NT2/D1 (cell line): ENCODE measurements around the gene CAB39L.

Source experiments
- DNase-seq: peaks from one replicate; pipeline ENCODE4 v3.0.0-alpha.2; 2011; ENCODE audit warnings: low read depth, low spot score
- H3K27me3 ChIP-seq: 2 replicates; pipeline ENCODE4 v1.6.0; 2011; ENCODE audit warnings: mild to moderate bottlenecking; ENCODE audit not compliant: insufficient read length, insufficient read depth
- H3K36me3 ChIP-seq: 2 replicates; pipeline ENCODE4 v1.6.1; 2011; ENCODE audit warnings: mild to moderate bottlenecking, low read length, mixed read lengths; ENCODE audit not compliant: insufficient read depth, insufficient read length
- H3K4me1 ChIP-seq: 2 replicates; pipeline ENCODE4 v1.5.1; 2011; ENCODE audit not compliant: insufficient read depth, insufficient read length
- H3K4me3 ChIP-seq: 2 replicates; pipeline ENCODE4 v1.5.1; 2011; ENCODE audit warnings: low read depth; ENCODE audit not compliant: insufficient read length
- H3K9ac ChIP-seq: 2 replicates; pipeline ENCODE4 v1.6.0; 2011; ENCODE audit warnings: low read depth; ENCODE audit not compliant: insufficient read length
- H3K9me3 ChIP-seq: 2 replicates; pipeline ENCODE4 v1.5.1; 2011; ENCODE audit warnings: mild to moderate bottlenecking, low read length; ENCODE audit not compliant: insufficient read depth
- SUZ12 ChIP-seq: IDR thresholded peaks from 2 replicates; pipeline ENCODE4 v1.6.1; 2011; ENCODE audit not compliant: insufficient read length, insufficient read depth; ENCODE audit errors: extremely low read depth
- YY1 ChIP-seq: IDR thresholded peaks from 2 replicates; pipeline ENCODE4 v1.6.1; 2011; ENCODE audit not compliant: insufficient read length, insufficient read depth
- ZNF274 ChIP-seq: IDR thresholded peaks from 2 replicates; pipeline ENCODE4 v1.6.1; 2011; ENCODE audit warnings: mild to moderate bottlenecking, low read depth, low read length

The CAB39L gene

GRCh38 chr13:49409008-49409407 lies 34.9 kb downstream of the CAB39L start:
- Histone ChIP-seq H3K4me3 (no peak overlapping the region), H3K4me1 (no peaks in the 10 kb centered on the region), H3K9me3 (no peaks in the 10 kb centered on the region), H3K27me3 (no peaks in the 10 kb centered on the region), H3K36me3 (no peaks in the 10 kb centered on the region), H3K9ac (no peak overlapping the region)
- TF ChIP-seq ZNF274 (no peak), YY1 (no peak), SUZ12 (no peak)
- no peak for DNase-seq

GRCh38 chr13:49407936-49408335 lies 35.9 kb downstream of the CAB39L start:
- H3K4me3 ChIP-seq: no peak overlapping the region

GRCh38 chr13:49407068-49407467 lies 36.8 kb downstream of the CAB39L start:
- Histone ChIP-seq H3K27me3 (no peaks in the 10 kb centered on the region), H3K9me3 (no peaks in the 10 kb centered on the region), H3K4me1 (no peaks in the 10 kb centered on the region), H3K4me3 (no peak overlapping the region), H3K9ac (no peak overlapping the region), H3K36me3 (no peaks in the 10 kb centered on the region)
- TF ChIP-seq YY1: no peak
- TF ChIP-seq ZNF274: no peak
- no peak for TF ChIP-seq SUZ12
- DNase-seq: no peak

More at GRCh38 chr13:49407936-49408335, 35.9 kb downstream of the CAB39L start:
- Histone ChIP-seq H3K9me3 (no peaks in the 10 kb centered on the region), H3K9ac (no peak overlapping the region), H3K27me3 (no peaks in the 10 kb centered on the region), H3K36me3 (no peaks in the 10 kb centered on the region), H3K4me1 (no peaks in the 10 kb centered on the region)
- no peak for DNase-seq
- TF ChIP-seq SUZ12 (no peak), ZNF274 (no peak)

GRCh38 chr13:49404703-49405020 lies 39.2 kb downstream of the CAB39L start:
- Histone ChIP-seq H3K36me3 (no peaks in the 10 kb centered on the region), H3K27me3 (no peaks in the 10 kb centered on the region), H3K9ac (no peak overlapping the region), H3K4me1 (no peaks in the 10 kb centered on the region), H3K4me3 (no peak overlapping the region), H3K9me3 (no peaks in the 10 kb centered on the region)
- TF ChIP-seq ZNF274: no peak
- no peak for TF ChIP-seq SUZ12
- no peak for TF ChIP-seq YY1
- no peak for DNase-seq

- Histone ChIP-seq H3K4me1 (no peaks in the 10 kb centered on the region), H3K9ac (no peak overlapping the region), H3K4me3 (no peak overlapping the region), H3K9me3 (no peaks in the 10 kb centered on the region), H3K27me3 (no peaks in the 10 kb centered on the region), H3K36me3 (no peaks in the 10 kb centered on the region)
- no peak for DNase-seq
- no peak for TF ChIP-seq YY1
- TF ChIP-seq SUZ12: no peak
- no peak for TF ChIP-seq ZNF274
These were observed 39.7 kb downstream of the CAB39L start for GRCh38 chr13:49403996-49404702.

- Histone ChIP-seq H3K4me3 (no peak overlapping the region), H3K27me3 (no peaks in the 10 kb centered on the region), H3K9ac (no peak overlapping the region), H3K9me3 (no peaks in the 10 kb centered on the region), H3K36me3 (no peaks in the 10 kb centered on the region), H3K4me1 (no peaks in the 10 kb centered on the region)
- DNase-seq: no peak
- no peak for TF ChIP-seq YY1
- TF ChIP-seq ZNF274: no peak
- TF ChIP-seq SUZ12: no peak
These were observed 42.9 kb downstream of the CAB39L start for GRCh38 chr13:49400755-49401659.

GRCh38 chr13:49399801-49400472 lies 43.9 kb downstream of the CAB39L start:
- H3K9me3 ChIP-seq: no peaks in the 10 kb centered on the region
- TF ChIP-seq SUZ12: no peak
- no peak for TF ChIP-seq YY1
- no peak for TF ChIP-seq ZNF274
- no peaks in the 10 kb centered on the region for H3K36me3 ChIP-seq
- no peak overlapping the region for H3K4me3 ChIP-seq
- DNase-seq: no peak
- no peak overlapping the region for H3K9ac ChIP-seq
- H3K27me3 ChIP-seq: no peaks in the 10 kb centered on the region
- no peaks in the 10 kb centered on the region for H3K4me1 ChIP-seq
